Dedifferentiated amniotic fluid mesenchymal stem cell (primary cell): Measurements from ENCODE around the gene PPM1L.
A peak's percentile ranks its signal among the peaks of the same experiment; 100 is the strongest.

Source experiments
- DNase-seq: peaks from one replicate; pipeline ENCODE4 v3.0.0-alpha.2; 2016; ENCODE audit errors: extremely low spot score

Gene PPM1L

GRCh38 chr3:160808838-160809237, 52.8 kb downstream of the PPM1L start:
- DNase-seq = no peak

- DNase-seq = no peak
Measured at GRCh38 chr3:160809453-160809852, 53.4 kb downstream of the PPM1L start.

GRCh38 chr3:160810362-160811236, 54.6 kb downstream of the PPM1L start:
- peak; percentile 50 for DNase-seq

GRCh38 chr3:160811237-160811548, 55.2 kb downstream of the PPM1L start:
- no peak for DNase-seq

DNA sequence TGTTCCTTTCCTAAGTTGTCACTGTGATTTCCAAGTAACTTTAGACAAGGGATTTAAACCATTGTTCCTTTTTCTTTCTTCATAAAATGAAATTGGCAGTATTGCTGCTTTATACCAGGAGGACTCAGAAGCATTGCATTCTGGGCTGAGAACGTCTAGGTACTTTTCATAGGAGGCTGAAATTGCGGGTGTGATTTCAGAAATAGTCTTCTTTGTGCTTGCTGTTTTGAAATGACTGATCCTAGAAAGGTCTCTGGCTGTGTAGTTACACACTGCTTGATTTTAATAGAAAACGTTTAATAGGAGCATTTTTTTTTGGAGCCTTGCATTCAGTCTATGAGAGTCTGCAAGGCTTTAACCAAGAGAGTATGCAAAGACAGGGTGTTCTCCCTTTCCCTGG, 56.3 kb downstream of the PPM1L start:
- no peak for DNase-seq

- DNase-seq = no peak
Measured at GRCh38 chr3:160815280-160815679, 59.2 kb downstream of the PPM1L start.

DNA sequence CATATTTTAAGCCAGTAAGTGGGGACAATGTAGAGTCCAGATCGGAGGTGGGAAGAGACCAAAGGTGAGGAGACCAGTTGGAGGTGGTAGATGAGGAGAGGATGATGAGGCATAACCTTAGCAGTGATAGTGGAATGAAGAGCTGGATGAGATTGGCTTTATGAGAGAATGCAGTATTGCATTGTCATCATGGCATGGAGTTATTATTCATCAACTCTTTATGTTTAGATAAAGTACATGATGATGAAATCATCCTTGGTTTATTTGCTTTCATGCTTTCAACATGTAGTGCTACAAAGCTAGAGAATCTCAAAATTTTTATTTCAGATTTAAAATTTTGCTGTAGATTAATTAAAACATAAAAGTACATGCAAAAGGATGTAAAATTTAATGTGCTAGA, 64.0 kb downstream of the PPM1L start:
- DNase-seq = no peak

GRCh38 chr3:160820430-160820829, 64.4 kb downstream of the PPM1L start:
- no peak for DNase-seq

DNA sequence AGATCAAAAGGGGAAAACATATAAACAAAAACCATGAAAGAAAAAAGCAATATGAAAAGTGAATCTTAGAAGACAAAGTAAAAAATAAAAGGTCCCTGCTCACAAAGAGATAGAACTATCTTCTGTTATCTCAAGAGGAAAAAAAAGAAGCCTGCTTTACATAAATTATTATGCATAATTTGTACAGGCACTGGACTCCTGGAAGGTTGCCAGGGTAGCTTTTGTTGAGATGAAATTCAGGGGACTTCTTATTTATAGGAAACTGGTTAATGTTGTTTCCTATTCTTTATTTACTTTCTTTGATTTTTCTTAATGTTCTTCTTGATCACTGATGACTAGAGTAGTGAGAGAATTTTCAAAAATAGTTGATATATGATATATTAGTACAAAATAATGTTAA, 66.9 kb downstream of the PPM1L start:
- no peak for DNase-seq

- DNase-seq = no peak
Measured at GRCh38 chr3:160825311-160825800, 69.3 kb downstream of the PPM1L start.

DNA sequence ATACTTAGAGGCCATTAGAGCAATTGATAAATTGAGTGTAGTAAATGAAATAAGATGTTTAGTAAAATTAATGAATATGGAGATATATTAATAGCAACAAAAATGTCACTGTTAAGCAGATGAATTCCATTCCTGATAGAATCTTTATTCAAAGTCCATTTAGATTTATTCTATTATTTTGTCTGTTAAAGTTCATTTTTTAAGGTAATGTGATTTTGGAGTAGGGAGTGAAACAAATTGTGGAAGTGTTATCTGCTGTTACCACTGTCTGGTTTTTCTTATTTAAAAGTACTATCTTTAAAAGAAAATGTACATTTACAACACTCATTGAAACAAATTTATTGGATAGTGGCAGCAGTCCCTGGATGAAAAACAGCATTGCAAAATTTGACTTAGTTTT, 70.4 kb downstream of the PPM1L start:
- DNase-seq = no peak

- DNase-seq = no peak
Measured at GRCh38 chr3:160826991-160827390, 71.0 kb downstream of the PPM1L start.

GRCh38 chr3:160827516-160827915, 71.5 kb downstream of the PPM1L start:
- no peak for DNase-seq

DNA sequence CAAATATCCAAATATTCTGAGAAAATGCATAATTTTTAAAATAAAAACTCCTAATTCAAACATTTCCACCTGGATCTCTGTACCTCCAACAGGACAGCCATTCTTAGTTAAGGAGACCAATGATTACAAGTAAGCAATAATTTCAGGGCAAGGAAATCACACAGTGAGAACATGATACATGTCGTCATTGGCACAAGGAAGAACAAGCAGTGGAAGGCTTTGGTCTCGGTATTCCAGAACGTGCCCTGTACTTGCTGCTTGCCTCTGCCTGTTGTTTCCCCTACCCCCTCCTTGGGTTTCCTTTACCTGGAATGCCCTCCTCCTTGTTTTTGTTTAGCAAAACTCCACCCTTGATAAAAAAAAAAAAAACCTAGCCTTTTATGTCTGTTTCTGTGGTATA, 72.8 kb downstream of the PPM1L start:
- no peak for DNase-seq

GRCh38 chr3:160829486-160830009, 73.5 kb downstream of the PPM1L start:
- no peak for DNase-seq

DNA sequence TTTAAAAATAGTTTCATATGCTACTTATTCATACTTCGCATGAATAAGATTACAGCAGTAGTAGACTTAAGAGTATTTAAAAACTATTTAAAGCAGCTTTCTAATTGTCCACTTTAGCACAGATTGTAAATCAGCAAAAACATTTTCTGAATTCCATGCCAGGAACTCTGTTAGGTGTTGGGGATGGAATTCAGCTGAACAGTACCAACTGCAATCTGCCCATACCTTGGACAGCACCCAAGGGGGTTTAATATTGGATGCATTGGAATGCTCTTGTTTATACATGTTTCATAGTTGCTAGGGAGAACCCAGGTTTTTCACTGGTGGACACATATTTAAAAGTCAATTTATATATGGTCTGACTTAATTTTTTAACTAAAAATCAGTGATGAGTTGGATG, 74.8 kb downstream of the PPM1L start:
- no peak for DNase-seq

DNA sequence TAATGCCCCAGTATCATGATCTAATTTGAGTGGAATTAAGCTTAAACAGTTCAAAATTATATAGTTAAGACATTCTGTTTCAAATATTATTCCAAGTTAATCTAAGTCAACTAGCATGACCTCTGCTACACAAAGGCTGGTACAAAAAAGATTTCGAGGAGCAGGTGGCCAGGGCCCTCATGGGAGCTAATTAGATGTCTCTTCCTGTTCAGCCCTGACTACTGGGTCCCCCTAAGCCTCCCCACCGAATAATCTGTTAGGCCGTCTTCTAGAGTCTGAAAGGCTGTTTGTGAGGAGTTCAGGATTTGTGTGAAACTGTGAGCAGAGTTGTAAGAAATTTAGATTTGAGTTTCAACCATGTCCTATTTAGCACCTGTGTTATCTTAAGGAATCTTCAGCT, 75.4 kb downstream of the PPM1L start:
- DNase-seq = no peak

- DNase-seq = no peak
Measured at GRCh38 chr3:160837394-160837980, 81.5 kb downstream of the PPM1L start.

- DNase-seq = no peak
Measured at GRCh38 chr3:160840590-160840989, 84.6 kb downstream of the PPM1L start.

GRCh38 chr3:160841455-160841854, 85.4 kb downstream of the PPM1L start:
- DNase-seq = no peak

DNA sequence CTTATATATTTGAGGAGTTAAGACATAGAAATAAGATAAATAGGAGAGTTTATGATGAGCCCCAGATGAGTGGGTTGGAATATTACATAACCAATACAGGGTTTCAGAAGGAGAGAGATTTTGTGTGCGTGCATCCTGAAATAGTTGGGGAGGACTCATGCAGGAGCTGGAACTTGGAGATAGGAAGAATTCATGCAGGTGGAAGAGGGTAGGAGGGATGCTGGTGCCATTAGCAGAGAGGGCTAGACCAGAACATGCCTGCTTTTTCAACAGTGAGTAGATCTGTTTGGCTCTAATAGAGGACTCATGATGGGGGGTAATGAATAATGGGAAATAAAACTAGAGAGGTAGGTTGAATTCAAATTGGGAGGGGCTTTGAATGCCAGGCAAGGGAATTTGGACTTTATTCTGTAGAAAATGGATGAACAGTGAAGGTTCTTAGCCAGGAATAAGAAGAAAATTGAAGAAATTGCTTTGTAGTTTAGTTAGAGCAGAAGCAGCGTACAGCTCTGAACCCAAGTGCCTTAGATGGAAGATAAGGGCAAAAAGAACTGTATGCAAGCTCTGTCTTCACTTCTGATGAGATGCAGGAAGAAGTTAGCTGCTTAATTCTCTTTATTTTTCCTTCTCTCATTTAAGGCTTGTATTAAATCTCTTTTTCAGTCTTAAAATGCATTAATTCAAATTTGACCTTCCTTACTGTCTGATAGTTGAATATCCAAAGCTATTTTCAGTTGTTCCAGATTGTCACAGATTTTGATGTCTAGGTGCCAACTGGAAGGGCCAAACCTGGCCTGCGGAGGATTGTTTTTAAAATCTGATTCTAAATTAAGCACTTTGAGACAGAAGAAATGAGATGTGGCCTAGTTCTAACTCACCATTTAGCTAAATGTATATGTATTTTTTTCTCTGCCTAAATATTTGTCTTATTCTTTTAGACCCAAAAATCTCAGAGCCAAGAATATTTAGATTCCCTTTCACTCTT, 86.3 kb downstream of the PPM1L start:
- no peak for DNase-seq

- no peak for DNase-seq
Measured at GRCh38 chr3:160851629-160852210, 95.7 kb downstream of the PPM1L start.
